Measurements from ENCODE around the gene ABCA1. TPM values are rescaled to one million over a fixed set of nuclear protein-coding genes. Genes with fewer than 3 reads are reported as not detected.

The ABCA1 gene
- total RNA-seq, 1 experiment from 2014 or later: 0.76 TPM

GRCh38 chr9:104836767-104837166 is 91.2 kb downstream of the ABCA1 start:
- no peak for DNase-seq
- BruUV-seq (replicated peaks): no TSS peak

DNA sequence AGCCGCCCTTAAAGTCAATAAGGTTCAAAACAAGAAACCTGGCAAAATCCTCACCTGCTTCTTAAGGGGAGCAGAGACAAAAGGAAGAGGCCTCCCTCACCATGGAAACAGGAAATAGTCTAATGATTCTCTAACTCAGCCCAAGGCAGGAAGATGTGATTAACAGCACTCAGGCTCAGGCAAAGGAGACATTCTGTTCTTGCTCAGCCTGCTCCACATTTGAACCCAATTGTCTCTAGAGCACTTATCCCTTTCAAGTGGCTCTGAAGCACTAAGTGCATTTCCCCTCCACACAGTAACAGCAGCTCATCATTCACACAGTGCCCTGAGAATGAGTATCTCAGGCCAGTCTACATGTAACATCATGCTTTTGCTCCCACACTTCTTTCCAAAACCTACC is 91.7 kb downstream of the ABCA1 start:
- DNase-seq: no peak
- H3K4me3 Mint-ChIP-seq (ENCODE audit: low read depth, unreplicated experiment): no peak overlapping the region
- H3K27me3 Mint-ChIP-seq (ENCODE audit: unreplicated experiment): no peaks in the 10 kb centered on the region
- no peak overlapping the region for H3K27ac Mint-ChIP-seq (ENCODE audit: unreplicated experiment)
- TF ChIP-seq, protein P1, sequence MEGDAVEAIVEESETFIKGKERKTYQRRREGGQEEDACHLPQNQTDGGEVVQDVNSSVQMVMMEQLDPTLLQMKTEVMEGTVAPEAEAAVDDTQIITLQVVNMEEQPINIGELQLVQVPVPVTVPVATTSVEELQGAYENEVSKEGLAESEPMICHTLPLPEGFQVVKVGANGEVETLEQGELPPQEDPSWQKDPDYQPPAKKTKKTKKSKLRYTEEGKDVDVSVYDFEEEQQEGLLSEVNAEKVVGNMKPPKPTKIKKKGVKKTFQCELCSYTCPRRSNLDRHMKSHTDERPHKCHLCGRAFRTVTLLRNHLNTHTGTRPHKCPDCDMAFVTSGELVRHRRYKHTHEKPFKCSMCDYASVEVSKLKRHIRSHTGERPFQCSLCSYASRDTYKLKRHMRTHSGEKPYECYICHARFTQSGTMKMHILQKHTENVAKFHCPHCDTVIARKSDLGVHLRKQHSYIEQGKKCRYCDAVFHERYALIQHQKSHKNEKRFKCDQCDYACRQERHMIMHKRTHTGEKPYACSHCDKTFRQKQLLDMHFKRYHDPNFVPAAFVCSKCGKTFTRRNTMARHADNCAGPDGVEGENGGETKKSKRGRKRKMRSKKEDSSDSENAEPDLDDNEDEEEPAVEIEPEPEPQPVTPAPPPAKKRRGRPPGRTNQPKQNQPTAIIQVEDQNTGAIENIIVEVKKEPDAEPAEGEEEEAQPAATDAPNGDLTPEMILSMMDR (IDR thresholded peaks at IDR 0.05; ENCODE audit: unreplicated experiment): no peak
- H3K9me3 Mint-ChIP-seq (ENCODE audit: low read depth, unreplicated experiment): no peaks in the 10 kb centered on the region
- no peaks in the 10 kb centered on the region for H3K36me3 Mint-ChIP-seq (ENCODE audit: insufficient read depth, unreplicated experiment)
- H3K4me1 Mint-ChIP-seq (ENCODE audit: low read depth, unreplicated experiment): peaks cover 15% of the 10 kb centered on the region
- BruUV-seq (replicated peaks): no TSS peak
- intact Hi-C loops (cut with micrococcal nuclease; ENCODE audit: unreplicated experiment): no loop called here
- CTCF ChIA-PET: no interaction called here

More at GRCh38 chr9:104836767-104837166, 91.2 kb downstream of the ABCA1 start:
- intact Hi-C loops (cut with micrococcal nuclease; ENCODE audit: unreplicated experiment): no loop called here
- no peaks in the 10 kb centered on the region for H3K9me3 Mint-ChIP-seq (ENCODE audit: low read depth, unreplicated experiment)
- H3K27ac Mint-ChIP-seq (ENCODE audit: unreplicated experiment): no peak overlapping the region
- H3K4me1 Mint-ChIP-seq (ENCODE audit: low read depth, unreplicated experiment): peaks cover 10% of the 10 kb centered on the region
- H3K4me3 Mint-ChIP-seq (ENCODE audit: low read depth, unreplicated experiment): no peak overlapping the region
- H3K27me3 Mint-ChIP-seq (ENCODE audit: unreplicated experiment): no peaks in the 10 kb centered on the region
- CTCF ChIA-PET: no interaction called here
- no peaks in the 10 kb centered on the region for H3K36me3 Mint-ChIP-seq (ENCODE audit: insufficient read depth, unreplicated experiment)
- TF ChIP-seq, protein P1 (IDR thresholded peaks at IDR 0.05; ENCODE audit: unreplicated experiment): no peak

DNA sequence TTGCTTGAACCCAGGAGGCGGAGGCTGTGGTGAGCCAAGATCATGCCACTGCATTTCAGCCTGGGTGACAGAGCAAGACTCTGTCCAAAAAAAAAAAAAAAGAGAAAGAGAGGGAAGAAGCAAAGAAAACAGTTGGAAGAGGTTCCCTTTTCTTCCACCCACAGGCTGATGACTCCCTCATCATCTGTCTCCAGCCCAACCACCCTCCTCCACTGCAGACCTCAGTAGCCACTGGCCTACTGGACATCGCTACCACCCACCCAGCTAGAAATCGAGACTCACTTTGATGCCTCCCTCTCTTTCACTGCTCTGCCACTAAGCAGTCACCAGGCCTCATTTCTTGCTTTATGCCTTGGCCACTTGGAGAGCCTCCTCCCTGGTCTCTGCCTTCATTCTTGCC is 92.8 kb downstream of the ABCA1 start:
- no peak overlapping the region for H3K27ac Mint-ChIP-seq (ENCODE audit: unreplicated experiment)
- peaks cover 20% of the 10 kb centered on the region for H3K4me1 Mint-ChIP-seq (ENCODE audit: low read depth, unreplicated experiment)
- no peaks in the 10 kb centered on the region for H3K9me3 Mint-ChIP-seq (ENCODE audit: low read depth, unreplicated experiment)
- BruUV-seq (replicated peaks): no TSS peak
- no peak for DNase-seq
- no peaks in the 10 kb centered on the region for H3K36me3 Mint-ChIP-seq (ENCODE audit: insufficient read depth, unreplicated experiment)
- CTCF ChIA-PET: no interaction called here
- TF ChIP-seq, protein P1 (IDR thresholded peaks at IDR 0.05; ENCODE audit: unreplicated experiment): no peak
- intact Hi-C loops (cut with micrococcal nuclease; ENCODE audit: unreplicated experiment): no loop called here
- no peak overlapping the region for H3K4me3 Mint-ChIP-seq (ENCODE audit: low read depth, unreplicated experiment)
- no peaks in the 10 kb centered on the region for H3K27me3 Mint-ChIP-seq (ENCODE audit: unreplicated experiment)

- intact Hi-C loops (cut with micrococcal nuclease; ENCODE audit: unreplicated experiment): no loop called here
- DNase-seq: no peak
- Mint-ChIP-seq H3K27ac (ENCODE audit: unreplicated experiment) (no peak overlapping the region), H3K36me3 (ENCODE audit: insufficient read depth, unreplicated experiment) (no peaks in the 10 kb centered on the region), H3K9me3 (ENCODE audit: low read depth, unreplicated experiment) (no peaks in the 10 kb centered on the region), H3K27me3 (ENCODE audit: unreplicated experiment) (no peaks in the 10 kb centered on the region), H3K4me3 (ENCODE audit: low read depth, unreplicated experiment) (no peak overlapping the region), H3K4me1 (ENCODE audit: low read depth, unreplicated experiment) (peaks cover 28% of the 10 kb centered on the region)
- CTCF ChIA-PET: no interaction called here
- BruUV-seq (replicated peaks): no TSS peak
- TF ChIP-seq, protein P1 (IDR thresholded peaks at IDR 0.05; ENCODE audit: unreplicated experiment): no peak
Measured at GRCh38 chr9:104833696-104834095, 94.3 kb downstream of the ABCA1 start.

All from Calu3 (cell line).